HEK293T (cell line): Measurements from ENCODE around the gene SMIM24.

Source experiments
- BHLHE40 ChIP-seq: fragments of 450-650 bp; IDR thresholded peaks from 2 replicates; pipeline ENCODE4 v1.6.1; 2016; ENCODE audit warnings: mild to moderate bottlenecking, moderate library complexity, borderline replicate concordance
- FOXM1 ChIP-seq: fragments of 450-650 bp; IDR thresholded peaks from 2 replicates; pipeline ENCODE4 v1.6.1; 2017; ENCODE audit warnings: mild to moderate bottlenecking, borderline replicate concordance
- HDGF ChIP-seq: fragments of 450-650 bp; IDR thresholded peaks from 2 replicates; pipeline ENCODE4 v1.6.1; 2017; ENCODE audit warnings: antibody characterized with exemption, borderline replicate concordance
- SP1 ChIP-seq: fragments of 450-650 bp; IDR thresholded peaks from 2 replicates; pipeline ENCODE4 v1.6.1; 2017
- SUZ12 ChIP-seq: fragments of 450-650 bp; IDR thresholded peaks from 2 replicates; pipeline ENCODE4 v1.6.1; 2016; ENCODE audit warnings: mild to moderate bottlenecking

DNA sequence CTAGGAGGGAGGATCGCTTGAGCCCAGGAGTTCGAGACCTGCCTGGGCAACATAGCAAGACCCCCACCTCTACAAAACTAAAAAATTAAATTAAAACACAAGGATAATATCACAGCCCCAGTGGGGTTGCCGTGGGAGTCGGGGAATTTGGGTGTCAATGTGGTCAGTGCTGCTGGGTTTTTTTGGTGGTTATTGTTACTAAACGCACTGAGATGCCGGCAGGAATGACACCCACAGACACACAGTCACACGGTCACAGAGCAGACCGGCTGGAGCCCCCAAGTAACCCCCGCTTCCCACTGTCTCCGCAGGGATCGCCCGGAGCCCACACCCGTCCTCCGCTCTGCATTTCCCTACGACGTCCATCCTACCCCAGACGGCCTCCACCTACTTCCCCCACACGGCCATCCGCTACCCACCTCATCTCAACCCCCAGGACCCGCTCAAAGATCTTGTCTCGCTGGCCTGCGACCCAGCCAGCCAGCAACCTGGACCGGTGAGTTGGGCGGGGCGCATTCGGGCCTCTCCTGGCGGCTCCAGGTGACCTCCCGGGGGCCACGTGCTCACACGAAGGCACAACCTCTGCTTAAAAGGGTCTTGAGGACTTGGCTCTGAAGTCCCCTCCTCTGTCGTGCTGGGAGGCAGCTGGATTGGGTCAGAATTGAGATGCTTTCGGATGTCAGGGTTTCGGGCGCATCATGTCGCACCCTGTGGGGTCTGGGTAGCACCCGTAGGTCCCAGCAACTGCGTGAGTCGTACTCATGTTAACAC is 28.0 kb downstream of the SMIM24 start:
- TF ChIP-seq SP1 (no peak), HDGF (no peak), BHLHE40 (no peak), SUZ12 (no peak), FOXM1 (no peak)
